NCI-H2171 treated with DMSO at 0.1 percent for 48 hours (cell line): ENCODE results near the gene PADI2.

ENCODE experiments used
- DNase-seq: peaks from one replicate; lab custom pipeline; 2025; lab: John Stamatoyannopoulos, UW

PADI2 gene

DNA sequence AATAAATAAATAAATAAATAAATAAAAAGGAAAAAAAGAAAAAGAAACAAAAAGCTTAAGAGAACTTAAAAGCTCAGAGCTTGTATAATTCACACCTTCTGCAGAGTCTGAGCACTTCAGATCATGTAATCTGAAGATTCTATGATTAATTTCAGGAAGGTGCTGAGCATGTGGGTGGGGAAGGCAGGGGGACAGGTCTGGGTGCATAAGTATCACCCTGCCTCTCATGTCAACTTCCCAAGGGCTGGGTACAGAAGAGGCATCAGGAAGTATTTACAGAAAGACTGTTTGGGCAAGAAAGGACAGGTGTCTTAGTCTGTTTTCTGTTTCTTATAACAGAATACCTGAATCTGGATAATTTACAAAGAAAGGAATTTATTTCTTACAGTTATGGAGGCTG, 20.4 kb upstream of the PADI2 start:
- no peak for DNase-seq

DNA sequence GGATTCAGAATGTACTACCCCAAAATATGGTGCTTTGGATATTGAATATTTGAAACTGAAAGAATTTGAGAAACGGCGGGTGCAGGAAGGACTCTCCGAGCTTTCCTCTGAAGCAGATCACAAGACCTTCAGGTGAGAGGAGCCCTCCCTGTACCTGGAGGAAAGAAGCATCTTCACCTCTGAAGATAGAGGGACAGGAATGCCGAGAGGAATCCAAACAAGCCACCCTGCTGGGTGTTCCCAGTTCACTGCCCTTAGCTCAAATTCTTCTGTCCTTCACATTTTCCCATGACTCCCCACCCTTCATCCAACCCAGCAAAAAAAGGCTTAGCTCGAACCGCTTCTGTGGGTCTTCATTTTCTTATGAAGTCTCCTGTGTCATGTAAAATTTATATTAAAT, 18.2 kb upstream of the PADI2 start:
- DNase-seq, result no peak

- no peak for DNase-seq
Measured at GRCh38 chr1:17136936-17137335, 17.7 kb upstream of the PADI2 start.

DNA sequence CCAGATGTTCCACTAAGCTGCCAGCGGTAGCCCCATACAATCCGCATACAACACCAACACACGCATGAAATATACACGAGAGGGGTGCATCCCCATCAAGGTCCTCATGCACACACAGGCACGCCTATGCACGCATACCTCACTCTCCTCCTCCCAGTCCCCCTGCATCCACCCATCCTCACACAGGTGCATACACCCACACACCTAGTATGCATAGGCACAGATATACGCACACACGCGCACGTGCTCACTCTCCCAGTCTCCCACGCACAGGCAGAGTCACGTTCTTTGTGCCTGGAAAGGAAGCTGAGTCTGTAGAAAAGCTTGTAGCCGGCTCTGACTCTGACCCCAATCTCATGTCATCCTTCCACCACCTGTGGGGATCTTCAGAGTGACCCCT, 16.9 kb upstream of the PADI2 start:
- no peak for DNase-seq

GRCh38 chr1:17135530-17135929, 16.3 kb upstream of the PADI2 start:
- peak; percentile 45 for DNase-seq

DNA sequence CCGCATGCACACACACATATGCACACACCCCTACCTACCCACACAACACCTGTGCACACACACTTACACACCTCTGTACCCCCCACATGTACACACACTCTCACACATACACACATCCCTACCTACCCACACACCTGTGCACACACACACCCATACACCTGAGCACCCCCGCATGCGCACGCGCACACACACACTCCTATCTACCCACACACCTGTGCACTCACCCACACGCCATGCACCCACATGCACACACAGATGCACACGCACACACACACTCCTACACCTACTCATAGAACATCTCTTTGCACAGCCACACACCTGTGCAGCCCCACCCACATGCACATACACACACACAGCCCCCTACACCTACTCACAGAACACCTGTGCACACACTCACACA, 15.5 kb upstream of the PADI2 start:
- DNase-seq, result no peak

- DNase-seq, result peak; percentile 86
Measured at GRCh38 chr1:17134034-17134433, 14.8 kb upstream of the PADI2 start.

- no peak for DNase-seq
Measured at GRCh38 chr1:17130138-17130635, 10.9 kb upstream of the PADI2 start.

- DNase-seq, result no peak
Measured at GRCh38 chr1:17128361-17128760, 9.1 kb upstream of the PADI2 start.

- DNase-seq, result peak; percentile 76
Measured at GRCh38 chr1:17125756-17126237, 6.5 kb upstream of the PADI2 start.

DNA sequence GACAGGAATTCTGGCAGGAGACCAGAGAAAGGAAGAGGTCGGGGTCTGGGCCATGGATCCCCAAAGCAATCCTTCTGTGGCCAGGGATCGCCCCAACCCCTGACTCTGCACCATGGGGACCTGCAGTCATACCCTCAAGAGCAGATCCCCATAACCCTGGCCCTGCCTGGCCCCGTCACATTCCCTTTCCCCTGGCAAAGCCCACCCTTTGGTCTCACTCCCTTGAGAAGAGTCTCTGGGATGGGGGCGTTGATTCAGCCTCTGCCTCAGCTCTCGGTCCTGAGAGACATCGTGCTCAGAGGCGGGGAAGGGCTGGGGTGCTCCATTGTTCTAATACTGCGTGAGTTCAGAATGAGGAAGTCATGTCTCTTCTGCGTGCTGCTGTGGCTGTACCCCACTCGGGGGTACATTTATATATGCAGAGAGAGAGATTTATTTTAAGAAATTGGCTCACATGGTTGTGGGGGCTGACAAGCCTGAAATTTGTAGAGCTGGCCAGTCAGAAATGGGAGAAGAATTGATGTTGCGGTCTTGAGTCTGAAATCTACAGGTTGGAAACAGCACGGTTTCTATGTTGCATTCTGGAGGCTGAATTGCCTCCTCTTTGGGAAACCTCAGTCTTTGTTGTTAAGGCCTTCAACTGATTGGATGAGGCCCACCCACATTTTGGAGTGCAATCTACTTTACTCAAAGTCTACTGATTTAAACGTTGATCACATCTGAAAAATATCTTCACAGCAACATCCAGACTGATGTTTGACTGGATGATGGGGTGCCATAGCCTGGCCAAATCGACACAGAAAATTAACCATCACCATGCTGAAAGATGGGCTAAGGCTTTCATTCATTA, 4.2 kb upstream of the PADI2 start:
- no peak for DNase-seq

DNA sequence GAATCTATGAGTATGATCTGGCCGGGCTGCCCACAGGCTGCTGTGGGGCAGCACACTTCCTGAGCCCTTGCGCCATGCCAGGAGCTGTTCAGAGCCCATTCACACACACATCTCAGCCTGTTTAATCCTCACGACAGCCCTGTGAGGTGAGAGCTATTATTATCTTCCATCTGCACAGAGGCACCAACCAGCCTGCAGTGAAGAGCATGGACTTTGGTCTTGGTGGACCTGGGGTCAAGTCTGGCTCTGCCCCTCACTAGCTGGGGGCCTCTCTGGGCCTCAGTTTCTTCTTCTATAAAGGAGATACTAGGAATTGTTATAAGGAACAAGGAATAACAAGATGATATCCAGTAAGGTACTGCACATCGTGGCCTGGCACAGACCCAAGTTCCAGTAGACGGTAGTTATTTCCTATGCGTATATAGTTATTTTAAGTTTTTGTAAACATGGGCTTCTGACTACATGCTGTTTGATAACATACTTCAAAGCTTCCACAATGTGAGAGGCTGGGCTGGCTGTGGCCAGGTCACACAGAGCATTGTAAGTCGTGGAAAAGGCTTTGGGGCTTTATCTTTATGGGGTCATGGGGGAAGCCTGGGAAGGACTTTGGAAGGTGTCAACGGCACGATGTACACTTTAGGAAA, 3.4 kb upstream of the PADI2 start:
- no peak for DNase-seq

- no peak for DNase-seq
Measured at GRCh38 chr1:17121881-17122280, 2.6 kb upstream of the PADI2 start.

GRCh38 chr1:17120962-17121837, 1.9 kb upstream of the PADI2 start:
- no peak for DNase-seq

GRCh38 chr1:17120481-17120877, 1.2 kb upstream of the PADI2 start:
- no peak for DNase-seq

DNA sequence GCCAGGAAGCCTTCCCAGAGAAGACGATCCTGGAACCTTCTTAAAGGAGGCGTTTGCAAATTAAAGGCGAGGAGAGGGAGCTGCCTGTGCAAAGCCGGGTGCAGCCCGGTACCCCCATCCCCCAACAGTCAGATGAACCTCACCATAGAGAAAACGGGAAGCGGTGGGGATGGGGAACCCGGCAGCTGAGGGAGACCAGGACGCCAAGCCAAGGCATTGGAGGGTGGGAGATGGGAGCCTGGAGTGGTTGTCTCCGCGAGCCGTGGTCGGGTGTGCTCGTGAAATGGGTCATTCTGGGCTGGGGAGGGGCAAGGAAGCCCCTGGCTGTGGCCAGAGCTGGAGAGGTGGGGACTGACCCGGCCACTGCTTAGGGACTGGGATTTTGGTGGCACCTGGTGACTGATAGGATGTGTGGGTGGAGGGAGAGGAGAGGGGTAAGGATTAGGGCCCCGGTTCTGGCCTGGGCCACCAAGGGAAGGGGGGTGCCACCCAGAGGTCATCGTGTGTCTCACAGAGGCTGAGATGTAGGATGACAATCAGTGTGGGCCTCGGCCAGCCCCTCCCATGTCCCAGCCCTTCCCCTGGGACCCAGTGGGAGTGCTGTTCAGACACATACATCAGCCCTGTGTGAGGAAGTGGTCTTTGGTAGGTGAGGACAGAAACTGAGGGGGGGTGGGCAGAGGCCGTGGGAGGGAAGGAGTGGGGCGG, 676 bp upstream of the PADI2 start:
- no peak for DNase-seq

DNA sequence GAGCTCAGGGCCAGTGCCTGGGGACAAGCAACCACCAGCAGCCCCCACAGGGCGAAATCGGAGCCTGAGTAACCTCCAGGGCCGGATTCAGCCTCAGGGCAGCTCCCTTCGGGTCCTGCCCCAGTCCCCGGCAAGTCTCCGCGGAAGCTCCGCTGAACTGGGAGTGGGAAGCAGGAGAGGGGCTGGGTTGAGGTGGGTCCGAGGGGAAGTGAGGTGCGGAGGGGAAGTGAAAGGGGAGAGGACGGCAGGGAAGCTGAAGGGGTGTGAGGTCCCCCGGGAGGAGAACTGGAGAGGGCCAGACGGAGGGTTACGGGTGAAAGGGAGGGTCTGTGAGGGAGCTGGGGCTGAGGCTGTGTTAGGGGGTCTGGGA, 560 bp downstream of the PADI2 start:
- DNase-seq, result no peak

DNA sequence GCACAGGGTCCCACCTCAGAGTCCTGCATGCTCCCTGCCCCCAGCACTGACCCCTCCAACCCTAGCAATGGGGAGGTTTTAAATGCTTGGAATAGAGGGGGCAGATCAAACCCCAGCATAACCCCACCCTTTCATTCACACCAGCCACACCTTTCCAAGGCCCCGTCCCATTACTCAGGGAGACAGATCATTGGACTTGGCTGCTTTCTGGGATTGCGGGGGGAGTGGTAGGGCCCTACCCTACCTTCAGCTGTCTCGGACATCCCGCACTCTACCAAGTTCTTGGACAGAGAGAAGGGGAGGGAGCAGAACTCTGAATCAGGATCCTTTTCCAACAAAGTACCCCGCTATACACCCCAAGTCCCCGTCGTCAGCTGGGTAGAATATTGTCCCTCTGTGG, 983 bp downstream of the PADI2 start:
- no peak for DNase-seq

DNA sequence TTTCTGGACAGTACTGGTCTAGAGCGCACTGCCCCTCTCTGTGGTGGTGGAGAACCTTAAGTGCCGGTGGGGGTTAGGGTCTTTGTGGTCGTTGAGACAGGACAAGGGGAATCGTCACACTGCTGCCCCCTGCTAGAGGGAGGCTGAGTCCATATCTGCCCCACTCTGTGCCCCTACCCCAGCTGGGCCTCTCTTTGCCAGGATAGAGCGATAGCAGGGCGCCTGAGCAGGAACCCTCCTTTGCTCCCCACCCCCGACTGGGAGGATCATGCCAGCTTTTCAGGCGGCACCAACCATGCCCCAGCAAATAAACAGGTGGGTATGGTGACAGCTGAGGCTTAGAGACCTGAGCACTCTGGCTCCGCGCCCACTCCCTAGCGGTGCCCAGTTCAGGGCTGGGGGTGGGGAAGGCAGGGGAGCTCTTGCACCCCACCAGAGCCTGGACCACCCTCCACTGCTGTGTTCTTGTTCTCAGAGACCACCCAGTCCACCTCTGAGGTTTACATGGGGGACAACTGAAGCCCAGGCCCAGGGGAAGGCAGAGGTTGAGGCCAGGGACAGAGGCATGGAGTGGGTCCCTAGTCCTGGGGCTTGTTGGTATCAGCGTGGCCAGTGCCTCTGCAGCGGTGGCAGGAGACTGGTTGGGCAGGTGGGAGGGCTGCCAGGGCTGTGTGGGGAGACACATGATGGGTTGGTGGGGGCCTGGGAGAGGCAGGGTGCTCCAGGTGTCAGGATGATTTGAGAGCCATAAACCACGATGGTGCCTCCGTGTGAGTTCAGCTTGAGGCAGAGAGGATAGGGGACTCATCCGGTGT, 1.6 kb downstream of the PADI2 start:
- peak; percentile 46 for DNase-seq

DNA sequence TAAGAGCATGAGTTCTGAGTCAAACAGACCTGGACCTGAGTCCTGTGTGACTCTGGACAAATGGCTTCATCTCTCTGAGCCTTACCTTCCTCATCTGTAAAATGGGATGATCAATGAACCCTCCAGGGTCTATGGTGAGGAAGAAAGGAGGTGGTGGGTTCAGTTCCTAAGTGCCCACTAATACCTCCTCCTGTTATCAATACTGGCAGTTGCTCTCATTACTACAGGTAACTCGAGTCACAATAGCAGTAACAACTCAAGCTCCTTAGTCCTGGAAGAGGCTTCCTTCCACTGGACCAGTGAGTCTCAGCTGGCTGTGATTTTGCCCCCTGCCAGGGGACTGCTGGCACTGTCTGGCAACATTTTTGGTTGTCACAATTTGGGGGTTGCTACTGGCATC, 2.6 kb downstream of the PADI2 start:
- no peak for DNase-seq

GRCh38 chr1:17113963-17114362, 5.3 kb downstream of the PADI2 start:
- DNase-seq, result no peak
